VCaP (cell line): ENCODE results near the gene CAPG.
A peak's percentile ranks its signal among the peaks of the same experiment; 100 is the strongest.

Source experiments
- H3K27ac ChIP-seq: fragments of 450-650 bp; 2 replicates; pipeline ENCODE4 v1.5.1; 2017
- CTCF ChIP-seq: fragments of 450-650 bp; conservative IDR thresholded peaks from 2 replicates; pipeline ENCODE4 v1.5.1; 2017; ENCODE audit warnings: mild to moderate bottlenecking, moderate library complexity

Gene CAPG

GRCh38 chr2:85453571-85453970 is 43.4 kb upstream of the CAPG start:
- no peak for TF ChIP-seq CTCF

GRCh38 chr2:85452237-85452636 is 42.1 kb upstream of the CAPG start:
- H3K27ac ChIP-seq, result no peak overlapping the region
- TF ChIP-seq CTCF, result no peak

More at GRCh38 chr2:85453571-85453970, 43.4 kb upstream of the CAPG start:
- no peak overlapping the region for H3K27ac ChIP-seq

- no peak overlapping the region for H3K27ac ChIP-seq
These were observed 39.0 kb upstream of the CAPG start for GRCh38 chr2:85449214-85449588.

GRCh38 chr2:85448461-85449213 is 38.5 kb upstream of the CAPG start:
- no peak overlapping the region for H3K27ac ChIP-seq
- no peak for TF ChIP-seq CTCF

More at GRCh38 chr2:85449214-85449588, 39.0 kb upstream of the CAPG start:
- no peak for TF ChIP-seq CTCF

GRCh38 chr2:85447222-85447585 is 37.0 kb upstream of the CAPG start:
- no peak overlapping the region for H3K27ac ChIP-seq

GRCh38 chr2:85446296-85447221 is 36.4 kb upstream of the CAPG start:
- TF ChIP-seq CTCF, result no peak
- H3K27ac ChIP-seq, result peak overlapping the region; percentile 18; the same call in 1 of the 2 replicates

More at GRCh38 chr2:85447222-85447585, 37.0 kb upstream of the CAPG start:
- TF ChIP-seq CTCF, result no peak
